ENCODE data around the gene MGAT5B.

The MGAT5B gene

DNA sequence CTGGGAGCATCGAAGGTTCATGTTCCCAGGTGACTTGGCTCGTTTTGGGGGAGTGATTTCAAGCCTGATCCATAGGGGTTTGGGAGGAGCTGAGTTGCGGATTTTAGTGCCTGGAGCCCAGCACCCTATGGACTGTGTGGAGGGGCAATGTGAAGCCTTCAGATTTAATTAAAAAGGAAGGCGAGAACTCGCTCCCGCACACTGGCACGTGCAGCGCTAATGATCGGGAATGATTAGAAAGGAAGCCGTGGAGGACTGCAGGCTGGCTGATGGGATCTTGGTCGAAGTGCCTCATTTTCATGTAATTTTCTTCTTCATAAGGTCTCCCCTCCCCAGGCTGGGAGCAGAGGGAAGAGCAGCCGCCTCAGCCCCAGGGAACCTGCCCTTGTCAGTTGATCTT, 12.8 kb downstream of the MGAT5B start:
- no peak for DNase-seq

DNA sequence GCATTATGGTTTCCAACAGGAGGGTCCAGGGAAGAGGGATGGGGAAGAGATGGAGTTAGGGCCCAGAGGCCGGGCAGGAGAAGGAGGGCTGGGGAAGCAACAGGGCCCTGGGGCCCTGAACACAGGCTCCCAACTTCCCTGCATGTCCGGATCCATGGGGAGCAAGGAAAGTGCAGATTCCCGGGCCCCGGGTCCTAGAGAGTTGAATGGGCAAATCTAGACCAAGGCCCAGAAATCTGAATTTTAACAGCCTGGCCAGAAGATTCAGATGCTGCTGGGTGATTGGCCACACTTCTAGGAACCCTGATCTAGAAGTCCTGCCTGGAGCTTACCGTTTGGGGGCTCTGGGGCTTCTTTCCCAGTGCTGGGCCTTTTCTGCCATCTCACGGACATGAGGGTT, 13.2 kb downstream of the MGAT5B start:
- DNase-seq: no peak

DNA sequence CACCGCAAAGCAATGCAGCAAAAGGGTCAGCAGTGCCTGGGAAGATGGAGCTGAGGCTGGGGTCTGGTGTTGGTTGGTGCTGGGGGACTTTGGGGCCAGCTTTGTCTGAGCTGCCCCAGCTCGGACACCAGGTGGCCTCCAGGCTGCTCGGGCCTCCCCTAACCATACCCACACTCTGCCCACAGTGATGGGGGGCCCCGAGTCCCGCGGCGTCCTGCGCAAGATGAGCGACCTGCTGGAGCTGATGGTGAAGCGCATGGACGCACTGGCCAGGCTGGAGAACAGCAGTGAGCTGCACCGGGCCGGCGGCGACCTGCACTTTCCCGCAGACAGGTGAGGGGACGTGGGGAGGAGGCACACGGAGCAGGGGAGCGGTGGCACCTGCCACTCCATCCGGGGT, 13.8 kb downstream of the MGAT5B start:
- no peak for DNase-seq

DNA sequence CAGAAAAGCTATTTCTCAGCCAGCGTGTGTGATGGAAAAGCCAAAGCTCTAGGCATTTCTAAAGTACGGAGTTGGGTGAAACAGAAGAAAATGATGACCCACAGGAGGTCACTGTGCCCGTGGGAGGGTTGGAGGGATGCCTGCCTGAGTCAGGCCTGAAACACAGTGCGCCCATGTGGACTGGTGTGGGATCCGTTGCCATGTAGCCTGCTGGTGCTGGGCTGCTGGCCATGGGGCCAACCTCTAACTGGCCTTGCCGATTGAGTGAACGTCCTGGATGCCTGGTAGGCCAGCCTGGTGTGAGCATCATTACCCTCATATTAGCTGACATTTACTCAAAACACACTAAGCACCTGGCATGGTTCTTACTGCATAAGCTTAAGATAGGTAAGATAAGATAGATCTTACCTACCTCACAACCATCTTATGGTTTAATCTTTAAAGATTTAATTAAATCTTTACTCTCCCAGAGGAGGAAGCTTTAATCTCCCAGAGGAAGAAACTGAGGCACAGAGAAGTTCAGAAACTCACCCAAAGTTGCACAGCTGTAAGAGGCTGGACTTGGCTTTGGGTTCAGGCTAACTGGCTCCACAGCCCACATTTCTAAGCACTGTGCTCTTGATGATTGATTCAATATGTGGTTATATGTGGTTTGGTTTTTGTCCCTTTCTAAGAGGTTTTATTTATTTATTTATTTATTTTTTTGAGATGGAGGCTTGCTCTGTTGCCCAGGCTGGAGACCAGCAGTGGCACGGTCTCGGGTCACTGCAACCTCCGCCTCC, 15.7 kb downstream of the MGAT5B start:
- DNase-seq: no peak

DNA sequence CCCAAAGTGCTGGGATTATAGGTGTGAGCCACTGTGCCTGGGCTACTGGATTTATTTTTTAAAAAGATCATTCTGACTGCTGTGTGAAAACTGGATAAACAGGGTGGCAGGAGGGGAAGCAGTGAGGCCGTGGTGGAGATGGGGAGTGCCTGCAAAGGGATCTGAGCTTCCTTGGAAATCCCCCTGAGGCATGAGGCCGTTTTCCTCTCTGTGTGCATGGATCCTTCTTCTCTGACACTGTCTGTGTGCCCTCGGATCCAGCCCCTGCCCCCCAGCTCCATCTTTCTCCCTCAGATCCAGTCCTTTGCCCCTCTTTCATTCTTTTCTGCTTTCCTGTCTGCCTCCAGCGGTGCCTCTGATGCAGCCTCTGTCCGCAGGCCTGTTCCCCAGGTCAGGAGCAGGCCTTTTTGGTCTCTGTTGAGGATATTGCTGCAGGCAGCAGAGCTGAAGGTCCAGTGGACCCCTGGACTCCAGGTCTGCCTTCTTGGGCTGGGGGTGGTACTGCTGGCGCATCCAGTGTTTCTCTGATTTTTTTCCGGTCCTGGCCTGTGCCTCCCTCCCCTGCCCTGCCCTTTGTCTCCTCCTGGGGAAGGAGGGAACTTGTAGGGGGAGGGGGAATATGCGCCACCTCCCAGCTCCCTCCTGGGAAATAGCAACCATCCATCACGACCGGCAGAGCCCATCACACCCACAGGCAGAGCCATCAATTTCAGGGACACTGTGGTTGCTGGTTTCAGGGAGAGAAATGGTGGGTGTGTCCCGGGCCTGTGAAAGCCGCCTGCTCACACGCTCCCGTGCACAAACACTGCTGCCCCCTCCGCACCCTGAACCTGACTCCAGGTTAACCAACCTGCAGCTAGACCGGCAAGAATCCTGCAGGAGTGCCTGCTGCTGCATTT, 17.0 kb downstream of the MGAT5B start:
- no peak for DNase-seq

DNA sequence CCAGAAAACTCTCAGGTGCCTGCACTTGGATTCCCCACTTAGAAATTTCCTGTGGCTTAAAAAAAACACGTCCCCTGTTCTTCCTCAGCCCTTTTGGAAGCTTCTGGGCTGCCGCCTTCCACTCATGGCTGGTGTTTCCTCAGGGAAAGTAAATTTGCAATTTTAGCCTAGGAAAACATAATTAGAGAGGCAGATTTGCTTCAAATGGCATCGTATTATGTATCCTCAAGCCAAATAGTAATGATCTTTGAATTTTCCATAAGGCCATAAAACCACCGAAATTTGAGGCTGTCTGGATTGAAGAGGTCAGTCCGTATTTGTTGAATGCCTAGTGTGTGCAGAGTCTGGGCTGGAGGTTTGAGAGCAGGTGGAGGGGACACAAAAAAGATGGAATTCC, 17.7 kb downstream of the MGAT5B start:
- DNase-seq: no peak

DNA sequence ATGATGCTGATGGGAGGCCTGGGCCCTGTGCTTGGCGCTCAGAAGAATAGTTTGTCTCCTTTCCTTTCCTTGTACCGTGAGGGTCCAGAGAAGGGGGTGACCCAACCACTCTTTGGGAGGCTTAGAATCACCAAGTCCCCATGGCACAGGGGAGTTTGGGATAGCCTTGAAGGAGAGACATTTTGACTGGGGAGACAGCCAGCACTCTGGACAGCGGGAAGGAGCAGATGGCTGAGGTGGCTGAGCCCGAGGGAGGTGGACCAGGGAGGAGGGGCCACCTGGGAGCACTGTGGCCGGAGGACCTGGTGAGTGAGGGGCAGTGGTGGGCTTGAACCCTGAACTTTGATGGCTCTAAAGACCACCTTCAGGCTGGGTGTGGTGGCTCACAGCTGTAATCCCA, 18.2 kb downstream of the MGAT5B start:
- DNase-seq: no peak

DNA sequence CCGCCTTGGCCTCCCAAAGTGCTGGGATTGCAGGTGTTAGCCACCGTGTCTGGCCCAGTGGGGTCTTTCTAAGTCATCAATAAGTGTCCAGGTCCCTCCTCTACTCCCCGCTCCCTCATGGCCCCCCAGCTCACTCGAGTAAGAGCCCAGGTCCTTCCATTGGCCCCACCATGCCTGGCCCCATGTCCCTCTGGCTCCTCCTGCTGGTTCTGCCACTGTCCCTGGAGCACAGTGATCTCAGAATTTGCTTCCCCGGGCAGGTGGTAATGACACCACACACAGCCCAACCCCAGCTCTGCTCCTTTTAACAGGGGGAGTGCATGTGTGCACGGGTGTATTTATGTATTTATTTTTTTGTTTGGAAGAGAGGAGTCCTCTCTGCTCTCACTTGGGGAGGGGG, 19.6 kb downstream of the MGAT5B start:
- DNase-seq: no peak

DNA sequence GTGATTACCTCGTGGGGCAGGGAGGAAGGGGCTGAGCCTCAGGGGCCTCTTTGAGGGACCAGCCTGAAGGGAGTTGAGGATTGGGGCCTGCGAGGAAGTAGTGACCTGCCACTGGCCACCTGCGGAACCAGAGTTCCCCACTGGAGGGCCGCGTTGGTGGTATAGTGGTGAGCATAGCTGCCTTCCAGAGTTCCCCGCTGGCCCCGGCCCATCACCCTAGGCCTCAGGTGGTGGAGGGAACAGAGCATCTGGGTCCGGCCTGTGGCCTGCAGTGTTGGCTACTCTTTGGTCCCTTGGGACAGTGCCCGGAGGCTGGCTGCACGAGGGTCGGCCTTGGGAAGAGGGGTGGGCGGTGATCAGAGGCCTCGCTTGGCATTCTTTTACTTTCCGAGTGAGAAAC, 20.5 kb downstream of the MGAT5B start:
- no peak for DNase-seq

DNA sequence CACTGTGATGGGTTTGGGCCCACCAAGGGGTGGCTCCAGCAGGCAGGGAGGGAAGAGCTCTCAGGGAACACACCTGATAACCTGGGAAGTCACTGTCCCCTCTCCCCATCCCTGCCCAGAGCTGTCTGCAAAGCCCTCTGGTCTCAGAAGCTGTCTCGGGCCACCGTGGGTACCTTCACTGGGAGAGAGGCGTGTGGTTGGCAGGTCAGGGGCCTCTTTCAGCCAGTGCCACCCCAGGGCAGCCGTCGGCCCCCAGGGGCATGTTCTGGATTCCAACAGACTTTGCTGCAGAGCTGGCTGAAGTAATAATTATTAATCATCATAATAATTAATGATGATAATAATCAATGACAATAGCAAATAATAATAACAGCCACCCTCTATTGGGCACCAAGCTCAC, 21.1 kb downstream of the MGAT5B start:
- DNase-seq: no peak

DNA sequence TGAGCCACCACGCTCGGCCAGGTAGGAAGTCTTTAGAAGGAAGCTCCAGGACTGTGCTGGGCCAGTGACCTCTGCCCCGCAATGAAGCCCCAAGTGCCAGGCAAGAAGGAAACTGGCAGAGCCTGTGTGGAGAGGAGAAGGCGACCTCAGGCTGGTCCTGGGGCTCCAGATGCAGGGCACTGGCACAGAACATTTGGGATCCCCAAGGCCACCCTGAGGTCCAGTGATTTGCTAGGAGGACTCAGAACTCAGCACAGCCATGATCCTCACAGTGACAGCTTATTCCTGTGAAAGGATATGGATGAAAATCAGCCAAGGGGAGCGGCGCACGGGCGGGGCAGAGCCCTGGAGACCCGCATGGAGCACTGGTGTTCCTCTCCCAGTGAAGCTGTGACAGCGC, 24.1 kb downstream of the MGAT5B start:
- DNase-seq: no peak

DNA sequence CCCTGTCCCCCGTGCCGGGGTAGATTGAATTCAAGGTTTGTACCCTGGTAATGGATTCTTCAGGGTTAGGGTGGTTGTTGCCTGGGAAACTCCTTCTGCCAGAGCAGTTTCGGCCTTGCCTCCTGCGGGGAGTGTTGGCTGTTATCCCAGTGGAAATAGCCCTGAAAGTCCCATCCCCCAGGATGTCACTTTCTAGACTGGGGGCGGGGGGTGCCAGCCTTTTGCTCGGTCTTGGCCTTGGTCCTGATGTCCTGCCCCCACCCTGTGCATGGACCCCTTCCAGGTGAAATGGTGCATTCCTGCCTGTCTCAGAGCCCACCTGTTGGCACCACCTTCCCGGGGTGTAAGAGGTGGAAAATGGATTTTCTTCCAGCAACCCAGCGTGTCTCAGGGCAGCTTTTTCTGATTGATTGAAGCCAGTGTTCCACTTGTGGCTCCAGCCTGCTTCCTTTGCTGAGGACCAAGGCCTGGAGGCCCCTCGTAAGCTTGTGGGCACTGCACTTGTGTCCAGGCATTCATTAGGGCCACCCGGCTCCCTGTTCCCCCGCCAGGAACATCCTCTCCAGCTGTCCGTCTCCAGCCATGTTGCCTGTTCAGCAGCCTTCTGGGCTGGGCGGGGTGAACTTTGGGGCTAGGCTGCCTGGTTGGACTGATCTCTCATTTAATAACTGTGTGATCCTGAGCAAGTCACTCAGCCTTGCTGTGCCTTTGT, 25.6 kb downstream of the MGAT5B start:
- DNase-seq: no peak

DNA sequence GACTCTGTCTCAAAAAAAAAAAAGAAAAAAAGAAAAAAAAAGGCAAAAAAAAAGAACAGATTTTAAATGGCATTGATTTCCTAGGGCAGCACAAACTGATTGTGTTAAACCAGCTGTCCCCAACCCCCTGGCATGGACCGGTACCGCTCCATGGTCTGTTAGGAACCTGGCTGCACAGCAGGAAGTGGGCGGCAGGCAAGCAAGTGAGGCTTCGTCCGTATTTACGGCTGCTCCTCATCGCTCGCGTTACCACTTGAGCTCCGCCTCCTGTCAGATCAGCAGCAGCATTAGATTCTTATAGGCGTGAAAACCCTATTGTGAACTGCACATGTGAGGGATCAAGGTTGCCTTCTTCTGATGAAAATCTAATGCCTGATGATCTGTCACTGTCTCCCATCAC, 26.6 kb downstream of the MGAT5B start:
- no peak for DNase-seq

DNA sequence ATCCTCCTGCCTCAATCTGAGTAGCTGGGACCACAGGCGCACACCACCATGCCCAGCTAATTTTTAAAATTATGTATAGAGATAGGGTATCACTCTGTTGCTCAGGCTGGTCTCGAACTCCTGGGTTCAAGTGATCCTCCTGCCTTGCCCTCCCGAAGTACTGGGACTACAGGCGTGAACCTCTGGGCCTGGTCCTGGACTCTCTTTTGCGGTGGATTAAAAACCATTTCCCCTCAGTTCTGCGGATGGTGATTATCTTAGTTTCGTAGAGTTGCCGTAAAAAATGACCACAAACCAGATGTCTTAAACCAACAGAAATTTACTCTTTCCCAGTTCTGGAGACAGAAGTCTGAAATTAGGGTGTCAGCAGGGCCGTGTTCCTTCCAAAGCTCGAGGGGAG, 28.8 kb downstream of the MGAT5B start:
- no peak for DNase-seq

DNA sequence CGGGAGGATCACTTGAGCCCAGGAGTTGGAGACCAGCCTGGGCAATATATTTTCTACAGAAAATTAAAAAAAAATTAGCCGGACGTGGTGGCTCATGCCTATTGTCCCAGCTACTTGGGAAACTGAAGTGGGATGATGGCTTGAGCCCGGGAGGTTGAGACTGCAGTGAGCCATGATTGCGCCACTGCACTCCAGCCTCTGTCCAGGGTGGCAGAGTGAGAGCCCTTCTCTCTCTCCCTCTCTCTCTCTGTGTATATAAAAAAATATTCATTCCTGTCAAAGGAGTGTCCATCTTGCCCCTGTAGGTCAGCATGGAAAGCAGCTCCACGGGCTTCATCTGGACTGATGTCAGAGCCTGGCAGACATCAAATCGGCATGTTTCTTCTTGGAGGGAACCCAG, 31.2 kb downstream of the MGAT5B start:
- no peak for DNase-seq

DNA sequence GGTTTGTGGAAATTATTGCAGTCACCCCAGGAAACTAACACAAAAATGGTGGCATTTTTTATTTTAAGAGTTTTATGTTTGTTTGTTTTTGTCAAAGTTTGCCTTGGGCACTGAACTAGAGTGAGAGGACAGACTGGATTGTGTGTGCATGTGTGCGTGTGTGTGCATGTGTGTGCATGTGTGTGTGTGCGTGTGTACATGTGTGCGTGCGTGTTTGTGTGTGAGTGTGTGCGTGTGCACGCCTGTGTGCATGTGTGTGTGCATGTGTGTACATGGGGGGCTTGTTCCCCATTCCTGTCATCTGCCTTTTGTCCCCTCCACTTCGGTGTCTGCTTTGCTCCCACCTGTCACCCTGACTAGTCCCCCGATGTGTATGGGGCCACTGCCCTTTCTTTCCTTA, 32.5 kb downstream of the MGAT5B start:
- no peak for DNase-seq

DNA sequence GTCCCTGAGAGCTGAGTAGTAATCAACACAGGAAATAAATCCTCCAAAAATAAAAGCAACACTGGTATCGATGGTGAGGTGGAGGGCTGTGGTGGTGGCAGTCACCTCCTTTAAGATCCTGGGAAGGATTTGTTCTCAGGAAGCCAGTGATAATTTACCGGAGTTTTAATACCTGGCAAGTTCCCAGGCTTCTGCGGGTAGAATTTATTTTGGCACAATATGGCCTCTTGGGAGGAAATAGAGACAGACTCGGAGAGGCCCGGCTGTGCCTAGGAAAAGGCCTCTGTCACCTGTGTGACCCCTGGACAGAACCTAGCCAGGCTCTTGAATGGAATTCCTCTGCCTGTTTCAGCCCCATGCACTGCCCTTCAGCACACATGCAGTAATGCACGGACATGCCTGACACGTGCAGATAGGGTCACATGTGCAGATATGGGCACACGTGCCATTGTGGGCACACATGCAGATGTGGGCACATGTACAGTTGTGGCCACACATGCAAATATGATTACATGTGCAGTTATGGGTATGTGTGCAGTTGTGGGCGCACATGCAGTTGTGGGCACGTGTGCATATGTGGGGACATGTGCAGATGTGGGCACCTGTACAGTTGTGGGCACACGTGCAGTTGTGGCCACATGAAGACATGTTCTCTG, 33.5 kb downstream of the MGAT5B start:
- no peak for DNase-seq

DNA sequence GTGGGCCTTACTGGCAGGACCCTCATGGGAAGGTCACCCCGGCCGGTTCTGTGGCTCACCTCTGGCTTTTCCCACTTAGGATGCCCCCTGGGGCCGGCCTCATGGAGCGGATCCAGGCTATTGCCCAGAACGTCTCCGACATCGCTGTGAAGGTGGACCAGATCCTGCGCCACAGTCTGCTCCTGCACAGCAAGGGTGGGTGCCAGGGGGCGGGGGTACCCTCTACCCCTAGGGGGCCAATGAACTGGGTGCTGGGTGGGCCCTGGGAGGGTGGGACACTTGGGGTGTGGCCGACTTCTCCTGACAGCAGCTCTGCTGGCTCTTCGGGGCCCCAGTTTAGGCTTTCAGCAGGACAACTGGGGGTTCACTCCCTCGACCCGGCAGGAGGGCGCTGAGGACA, 34.3 kb downstream of the MGAT5B start:
- DNase-seq: no peak

DNA sequence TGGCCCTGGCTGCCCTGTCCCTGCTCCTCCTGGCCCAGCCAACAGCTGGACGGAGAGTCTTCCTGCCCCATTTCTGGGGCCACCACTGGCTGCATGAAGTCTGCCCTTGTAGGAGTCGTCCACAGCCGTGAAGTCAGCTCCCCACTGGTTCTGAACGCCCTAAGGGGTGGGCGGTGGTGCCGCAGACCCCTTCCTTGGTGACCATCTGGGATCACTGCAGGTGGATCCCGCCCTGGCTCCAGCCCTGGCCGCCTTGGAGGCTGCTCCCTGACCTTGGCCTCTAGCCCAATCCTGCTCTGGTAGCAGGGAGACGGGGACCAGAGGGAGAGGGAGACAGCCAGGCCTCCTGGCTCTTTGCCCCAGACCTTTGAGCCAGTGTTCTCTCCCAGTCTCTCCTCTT, 35.4 kb downstream of the MGAT5B start:
- no peak for DNase-seq

DNA sequence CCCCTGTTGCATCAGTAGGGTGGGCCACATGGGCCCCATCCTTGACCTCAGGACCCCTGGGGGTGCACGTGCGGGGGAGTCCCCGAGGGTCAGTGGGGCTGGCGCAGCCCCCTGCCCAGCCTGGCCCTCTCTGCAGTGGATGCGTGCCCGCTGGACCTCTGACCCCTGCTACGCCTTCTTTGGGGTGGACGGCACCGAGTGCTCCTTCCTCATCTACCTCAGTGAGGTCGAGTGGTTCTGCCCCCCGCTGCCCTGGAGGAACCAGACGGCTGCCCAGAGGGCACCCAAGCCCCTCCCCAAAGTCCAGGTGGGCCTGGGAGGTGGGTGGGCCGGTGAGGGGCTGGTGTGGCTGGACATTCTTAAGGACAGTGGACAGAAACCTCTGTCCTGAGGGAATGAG, 35.9 kb downstream of the MGAT5B start:
- no peak for DNase-seq

DNA sequence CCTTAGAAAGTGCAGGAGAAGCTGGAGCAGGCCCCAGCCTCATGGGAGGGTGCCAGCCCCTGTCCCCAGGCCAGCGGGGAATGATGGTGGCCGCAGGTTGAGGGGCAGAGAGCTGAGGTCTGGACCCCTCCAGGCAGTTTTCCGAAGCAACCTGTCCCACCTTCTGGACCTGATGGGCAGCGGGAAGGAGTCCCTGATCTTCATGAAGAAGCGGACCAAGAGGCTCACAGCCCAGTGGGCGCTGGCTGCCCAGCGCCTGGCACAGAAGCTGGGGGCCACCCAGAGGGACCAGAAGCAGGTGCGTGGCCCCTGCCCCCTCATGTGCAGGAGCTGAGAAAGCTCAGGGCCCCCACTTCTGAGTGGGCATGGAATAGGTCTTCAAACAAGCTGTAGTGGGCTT, 36.8 kb downstream of the MGAT5B start:
- DNase-seq: no peak

DNA sequence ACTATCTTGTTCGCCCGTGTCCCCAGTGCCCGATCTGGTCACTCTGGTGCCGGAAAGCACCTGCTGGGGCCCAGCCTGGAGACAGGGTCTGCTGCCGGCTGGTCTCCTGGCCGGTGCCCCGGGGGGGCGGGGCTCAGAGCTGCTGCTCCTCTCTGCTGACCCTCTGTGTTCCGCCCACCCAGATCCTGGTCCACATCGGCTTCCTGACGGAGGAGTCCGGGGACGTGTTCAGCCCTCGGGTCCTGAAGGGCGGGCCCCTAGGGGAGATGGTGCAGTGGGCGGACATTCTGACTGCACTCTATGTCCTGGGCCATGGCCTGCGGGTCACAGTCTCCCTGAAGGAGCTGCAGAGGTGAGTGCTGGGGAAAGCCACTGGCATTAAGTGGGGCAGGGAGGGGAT, 37.6 kb downstream of the MGAT5B start:
- no peak for DNase-seq

DNA sequence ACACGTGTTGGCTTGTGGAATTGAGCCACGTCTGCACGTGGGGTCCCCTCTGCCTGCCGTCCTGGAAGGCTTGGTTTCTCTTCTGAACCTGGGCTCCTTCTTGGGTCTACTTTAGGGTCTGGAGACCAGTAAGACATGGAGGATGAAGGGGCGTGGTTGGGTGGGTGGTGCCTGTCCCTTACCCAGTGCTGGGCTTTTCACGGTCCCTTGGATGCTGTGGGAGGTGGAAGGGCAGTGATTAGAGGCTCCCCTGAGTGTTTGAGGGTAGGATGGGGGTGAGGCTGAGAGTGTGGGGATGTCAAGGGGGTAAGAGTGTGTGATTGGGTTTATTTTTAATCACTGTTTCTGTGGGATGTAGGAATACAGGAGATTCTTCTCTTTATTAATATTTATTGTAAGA, 38.3 kb downstream of the MGAT5B start:
- DNase-seq: no peak
